SU-DHL-6 (cell line): Measurements from ENCODE around the gene SLCO2B1.

ENCODE experiments used
- H2AFZ ChIP-seq: fragments of 200-600 bp; sonication (generic); 2 replicates; pipeline ENCODE4 v1.6.1; 2014; ENCODE audit warnings: low read depth, mild to moderate bottlenecking, moderate library complexity, mixed read lengths, antibody characterized with exemption, low read length; ENCODE audit not compliant: severe bottlenecking
- H3F3A ChIP-seq: fragments of 200-600 bp; shearing (Covaris generic); 2 replicates; pipeline ENCODE4 v1.6.0; 2016; ENCODE audit warnings: antibody characterized with exemption, mild to moderate bottlenecking; ENCODE audit not compliant: insufficient read depth
- H3K27ac ChIP-seq: fragments of 200-600 bp; sonication (generic); 2 replicates; pipeline ENCODE4 v1.5.1; 2016; ENCODE audit warnings: low read depth, mild to moderate bottlenecking, low read length, moderate library complexity, mixed read lengths
- H3K27me3 ChIP-seq: fragments of 200-600 bp; sonication (generic), shearing (Covaris generic); 2 replicates; pipeline ENCODE4 v1.6.0; 2014; ENCODE audit warnings: mild to moderate bottlenecking, low read length
- H3K36me3 ChIP-seq: fragments of 200-600 bp; sonication (generic); 2 replicates; pipeline ENCODE4 v1.6.1; 2014; ENCODE audit warnings: mild to moderate bottlenecking, low read length, mixed read lengths
- H3K4me2 ChIP-seq: fragments of 300-600, 200-600 bp; shearing (Covaris generic), sonication (generic); 2 replicates; pipeline ENCODE4 v1.6.0; 2014; ENCODE audit warnings: low read length, low read depth, mild to moderate bottlenecking; ENCODE audit not compliant: poor library complexity, severe bottlenecking
- H3K4me3 ChIP-seq: fragments of 200-600 bp; sonication (generic); 2 replicates; pipeline ENCODE4 v1.5.1; 2014; ENCODE audit warnings: antibody characterized with exemption, low read length, mild to moderate bottlenecking, mixed read lengths; ENCODE audit not compliant: insufficient read depth, poor library complexity, severe bottlenecking
- H3K79me2 ChIP-seq: fragments of 200-600 bp; sonication (generic); 2 replicates; pipeline ENCODE4 v1.6.1; 2014; ENCODE audit warnings: mild to moderate bottlenecking, low read length, moderate library complexity; ENCODE audit not compliant: insufficient read depth
- H3K9ac ChIP-seq: fragments of 200-600 bp; sonication (generic); 2 replicates; pipeline ENCODE4 v1.7.0; 2014; ENCODE audit warnings: mild to moderate bottlenecking, low read length
- H3K9me2 ChIP-seq: fragments of 200-600 bp; sonication (generic); replicated peaks from 2 replicates; pipeline ENCODE4 v1.6.1; 2014; ENCODE audit warnings: low read length; ENCODE audit not compliant: insufficient read depth
- H3K9me3 ChIP-seq: fragments of 200-600 bp; sonication (generic); 2 replicates; pipeline ENCODE4 v1.6.1; 2014; ENCODE audit warnings: low read length, mixed read lengths; ENCODE audit not compliant: insufficient read depth
- H4K20me1 ChIP-seq: fragments of 200-600 bp; sonication (generic); 2 replicates; pipeline ENCODE4 v1.6.1; 2014; ENCODE audit warnings: low read depth, mild to moderate bottlenecking, antibody characterized with exemption, low read length, moderate library complexity, mixed read lengths
- CTCF ChIP-seq: fragments of 200-600 bp; sonication (generic); IDR thresholded peaks from one replicate; pipeline ENCODE4 v1.5.1; 2017; ENCODE audit warnings: antibody characterized with exemption, mild to moderate bottlenecking, low read length, moderate library complexity; ENCODE audit not compliant: insufficient read depth, poor library complexity, severe bottlenecking
- EZH2phosphoT487 ChIP-seq: fragments of 200-600 bp; sonication (generic), shearing (Covaris generic); conservative IDR thresholded peaks from 2 replicates; pipeline ENCODE4 v1.6.1; 2018; ENCODE audit warnings: mild to moderate bottlenecking, antibody characterized with exemption, low read length, moderate library complexity, mixed read lengths

Gene SLCO2B1

GRCh38 chr11:75155570-75156422 lies 4.9 kb downstream of the SLCO2B1 start:
- Histone ChIP-seq H3K27me3 (no peaks in the 10 kb centered on the region), H4K20me1 (no peaks in the 10 kb centered on the region), H2AFZ (no peak overlapping the region), H3K79me2 (no peaks in the 10 kb centered on the region), H3K4me2 (no peak overlapping the region), H3K36me3 (no peaks in the 10 kb centered on the region), H3K9me3 (no peaks in the 10 kb centered on the region), H3K9me2 (no peaks in the 10 kb centered on the region), H3K9ac (no peak overlapping the region), H3K4me3 (no peak overlapping the region), H3F3A (no peaks in the 10 kb centered on the region), H3K27ac (no peak overlapping the region)
- TF ChIP-seq EZH2phosphoT487 = no peak
- no peak for TF ChIP-seq CTCF

- H3K9me3 ChIP-seq = no peaks in the 10 kb centered on the region
- no peak overlapping the region for H3K27ac ChIP-seq
- H3F3A ChIP-seq = no peaks in the 10 kb centered on the region
- no peak overlapping the region for H2AFZ ChIP-seq
- no peaks in the 10 kb centered on the region for H3K27me3 ChIP-seq
- no peak overlapping the region for H3K4me2 ChIP-seq
- no peaks in the 10 kb centered on the region for H3K36me3 ChIP-seq
- H3K9me2 ChIP-seq = no peaks in the 10 kb centered on the region
- no peak overlapping the region for H3K4me3 ChIP-seq
- no peaks in the 10 kb centered on the region for H4K20me1 ChIP-seq
- H3K79me2 ChIP-seq = no peaks in the 10 kb centered on the region
- TF ChIP-seq EZH2phosphoT487 (no peak), CTCF (no peak)
- H3K9ac ChIP-seq = no peak overlapping the region
Measured at GRCh38 chr11:75158241-75158640, 7.3 kb downstream of the SLCO2B1 start.

DNA sequence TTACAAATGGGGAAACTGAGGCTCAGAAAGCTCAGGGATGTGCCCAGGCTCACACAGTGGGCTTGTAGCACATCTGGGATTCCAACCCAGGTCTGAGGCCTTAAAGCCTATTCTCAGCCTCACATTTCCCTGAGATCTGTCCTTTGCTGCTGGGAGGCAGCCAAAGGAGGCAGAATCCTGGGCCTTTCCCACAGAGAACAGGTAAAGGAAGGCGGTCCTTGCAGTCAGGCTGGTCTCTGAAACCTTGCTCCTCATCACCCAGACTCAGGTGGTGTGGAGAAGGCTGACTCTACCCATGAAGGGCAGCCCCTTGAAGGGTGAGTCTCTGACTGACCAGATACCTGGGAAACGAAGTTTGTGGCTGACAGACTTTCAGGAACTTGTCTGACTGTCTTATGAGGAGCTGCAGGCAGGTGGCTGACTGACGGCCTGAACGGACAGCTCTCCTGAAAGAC lies 7.8 kb downstream of the SLCO2B1 start:
- no peak overlapping the region for H3K4me3 ChIP-seq
- H3K36me3 ChIP-seq = no peaks in the 10 kb centered on the region
- H3K79me2 ChIP-seq = no peaks in the 10 kb centered on the region
- H3K9me3 ChIP-seq = no peaks in the 10 kb centered on the region
- no peaks in the 10 kb centered on the region for H3K27me3 ChIP-seq
- TF ChIP-seq CTCF (no peak), EZH2phosphoT487 (no peak)
- H4K20me1 ChIP-seq = no peaks in the 10 kb centered on the region
- H3K4me2 ChIP-seq = no peak overlapping the region
- no peaks in the 10 kb centered on the region for H3F3A ChIP-seq
- no peaks in the 10 kb centered on the region for H3K9me2 ChIP-seq
- H2AFZ ChIP-seq = no peak overlapping the region
- no peak overlapping the region for H3K27ac ChIP-seq
- H3K9ac ChIP-seq = no peak overlapping the region
